Sigmoid colon (tissue), 4 donors: ENCODE results near the gene PTPN20.

ENCODE experiments used
- CTCF ChIP-seq, 4 experiments: fragments of 450-650 bp in 3 of 4; fragments of 200-600 bp in 1 of 4; IDR thresholded peaks; one replicate each; pipeline ENCODE4 v1.5.1; 2016 to 2019; ENCODE audit warnings: antibody characterized with exemption in 4 of 4, mild to moderate bottlenecking in 3 of 4, moderate library complexity in 2 of 4
- EP300 ChIP-seq, 4 donors: sonication (generic); formaldehyde crosslinking; IDR thresholded peaks; one replicate each; pipeline ENCODE4 v1.6.1; 2017; ENCODE audit warnings: antibody characterized with exemption in 4 of 4
- POLR2A ChIP-seq, 2 donors: fragments of 450-650 bp; IDR thresholded peaks; one replicate each; pipeline ENCODE4 v1.6.1; 2016; ENCODE audit warnings: antibody characterized with exemption in 2 of 2, mild to moderate bottlenecking in 2 of 2, moderate library complexity in 2 of 2

GRCh38 chr10:47013507-47014154 is 102.4 kb downstream of the PTPN20 start:
- no peak for TF ChIP-seq POLR2A (IDR thresholded peaks at IDR 0.05)
- no peak for TF ChIP-seq CTCF (IDR thresholded peaks at IDR 0.05)
- no peak for TF ChIP-seq EP300 (IDR thresholded peaks at IDR 0.05)
